HepG2 (cell line): Measurements from ENCODE around the gene HBEGF. TPM values are rescaled to one million over a fixed set of nuclear protein-coding genes. Genes with fewer than 3 reads are reported as not detected.
A peak's percentile ranks its signal among the peaks of the same experiment; 100 is the strongest.

ENCODE experiments used
- AGO1 ChIP-seq: fragments of 200-400 bp; formaldehyde crosslinking; IDR thresholded peaks from 2 replicates; pipeline ENCODE4 v1.6.1; 2017; ENCODE audit warnings: mild to moderate bottlenecking, low read depth, low read length, moderate library complexity; ENCODE audit not compliant: poor library complexity, severe bottlenecking
- ARID2 ChIP-seq: sonication (generic); formaldehyde crosslinking; IDR thresholded peaks from 2 replicates; pipeline ENCODE4 v1.8.1; 2022; ENCODE audit warnings: mild to moderate bottlenecking, missing genetic modification reagents, borderline replicate concordance
- BHLHE40 ChIP-seq: IDR thresholded peaks from 2 replicates; pipeline ENCODE4 v1.6.1; 2011; ENCODE audit warnings: low read length, improper control_type of control experiment
- ELF4 ChIP-seq: sonication (generic); formaldehyde crosslinking; IDR thresholded peaks from 2 replicates; pipeline ENCODE4 v1.5.0; 2020; ENCODE audit warnings: missing genetic modification reagents, mild to moderate bottlenecking, moderate library complexity, borderline replicate concordance
- FOXO4 ChIP-seq: sonication (generic); formaldehyde crosslinking; conservative IDR thresholded peaks from 2 replicates; pipeline ENCODE4 v1.8.1; 2023; ENCODE audit warnings: missing genetic modification reagents
- HOXA3 ChIP-seq: sonication (generic); formaldehyde crosslinking; IDR thresholded peaks from 2 replicates; pipeline ENCODE4 v1.5.0; 2020; ENCODE audit warnings: missing genetic modification reagents
- KLF11 ChIP-seq: IDR thresholded peaks from 2 replicates; pipeline ENCODE4 v1.6.1; 2016; ENCODE audit warnings: missing compliant biosample characterization
- PATZ1 ChIP-seq: sonication (generic); formaldehyde crosslinking; IDR thresholded peaks from 2 replicates; pipeline ENCODE4 v1.4.0; 2020; ENCODE audit warnings: missing genetic modification reagents
- PAXIP1 ChIP-seq: sonication (generic); formaldehyde crosslinking; conservative IDR thresholded peaks from 2 replicates; pipeline ENCODE4 v1.4.0; 2020; ENCODE audit warnings: mild to moderate bottlenecking, missing genetic modification reagents, moderate library complexity
- RBAK ChIP-seq: sonication (generic); formaldehyde crosslinking; IDR thresholded peaks from 2 replicates; pipeline ENCODE4 v1.5.1; 2020; ENCODE audit warnings: mild to moderate bottlenecking, missing genetic modification reagents
- ZNF142 ChIP-seq: sonication (generic); formaldehyde crosslinking; IDR thresholded peaks from 2 replicates; pipeline ENCODE4 v1.4.0; 2020; ENCODE audit warnings: missing genetic modification reagents
- ZNF263 ChIP-seq: sonication (generic); formaldehyde crosslinking; IDR thresholded peaks from 2 replicates; pipeline ENCODE4 v1.4.0; 2020; ENCODE audit warnings: missing genetic modification reagents
- ZNF589 ChIP-seq: sonication (generic); formaldehyde crosslinking; conservative IDR thresholded peaks from 2 replicates; pipeline ENCODE4 v1.8.0; 2022; ENCODE audit warnings: mild to moderate bottlenecking, moderate library complexity, missing genetic modification reagents
- ZNF816 ChIP-seq: sonication (generic); formaldehyde crosslinking; IDR thresholded peaks from 2 replicates; pipeline ENCODE4 v1.8.0; 2022; ENCODE audit warnings: missing genetic modification reagents, mild to moderate bottlenecking, borderline replicate concordance
- polyA plus RNA-seq, 8 experiments: library from polyadenylated mRNA; depleted of rRNA in 3 of 8; stranded (reverse) in 7 of 8; unstranded in 1 of 8; fragments of >200 nt; fragmentation: Illumina TruSeq in 4 of 8; extraction: Trizol in 4 of 8; gene quantifications; 2 replicates each; pipeline versions ENCODE4 v1.2.1 to v1.2.3, GENCODE V29; 2011 to 2016; ENCODE audit warnings: low read depth in 4 of 8, missing spikeins in 1 of 8, mixed read lengths in 1 of 8; ENCODE audit not compliant: insufficient read depth in 1 of 8
- total RNA-seq, 5 experiments: library from RNA; depleted of rRNA; stranded (reverse); fragments of >200 nt; fragmentation: Illumina TruSeq; extraction: Trizol; gene quantifications; 2 replicates each; pipeline ENCODE4 v1.2.3, GENCODE V29; 2016; ENCODE audit warnings: low read depth in 1 of 5

The HBEGF gene
- total and polyA plus RNA-seq, 2 of the 13 experiments (the other 11 are each of a cell fraction or from before 2014, with no cell fraction given) = 1.7 to 5.0 TPM

- TF ChIP-seq ZNF142 (CRISPR knock-in tag) (no peak), PATZ1 (CRISPR knock-in tag) (no peak), ZNF263 (CRISPR knock-in tag) (no peak), AGO1 (no peak), PAXIP1 (CRISPR knock-in tag) (0 out of 2 replicates have a peak, but pooled peaks have one; percentile 15), KLF11 (CRISPR knock-in tag) (no peak), HOXA3 (CRISPR knock-in tag) (no peak), ARID2 (no peak), FOXO4 (no peak), ELF4 (CRISPR knock-in tag) (no peak), ZNF589 (CRISPR knock-in tag) (0 out of 2 replicates have a peak, but pooled peaks have one; percentile 35), RBAK (no peak), BHLHE40 (no peak), ZNF816 (CRISPR knock-in tag) (no peak)
Measured at GRCh38 chr5:140363631-140364471, 17.4 kb upstream of the HBEGF start (continued).
